H9 (cell line): ENCODE data around the gene GALNT9. TPM values are rescaled to one million over a fixed set of nuclear protein-coding genes. Genes with fewer than 3 reads are reported as not detected.

Experiments
- DNase-seq: peaks from one replicate; pipeline ENCODE4 v3.0.0-alpha.2; 2017
- H2AFZ ChIP-seq: one replicate; pipeline ENCODE4 v1.6.1; 2013; ENCODE audit warnings: mild to moderate bottlenecking, low read length, control low read depth, moderate library complexity
- H2AK5ac ChIP-seq: 2 replicates; pipeline ENCODE4 v1.6.1; 2013; ENCODE audit warnings: low read length, control low read depth, mixed read lengths; ENCODE audit not compliant: insufficient read length
- H2BK120ac ChIP-seq: one replicate; pipeline ENCODE4 v1.6.1; 2013; ENCODE audit warnings: low read depth, mild to moderate bottlenecking, low read length, control low read depth, inconsistent platforms; ENCODE audit not compliant: poor library complexity, severe bottlenecking
- H2BK12ac ChIP-seq: 2 replicates; pipeline ENCODE4 v1.6.1; 2013; ENCODE audit warnings: low read length, control low read depth, mixed read lengths, low read depth; ENCODE audit not compliant: insufficient read length
- H2BK15ac ChIP-seq: 2 replicates; pipeline ENCODE4 v1.6.1; 2013; ENCODE audit warnings: low read depth, low read length, control low read depth
- H2BK20ac ChIP-seq: one replicate; pipeline ENCODE4 v1.6.1; 2013; ENCODE audit warnings: low read depth, mild to moderate bottlenecking, low read length, control low read depth, inconsistent platforms; ENCODE audit not compliant: poor library complexity, severe bottlenecking
- H2BK5ac ChIP-seq: 2 replicates; pipeline ENCODE4 v1.6.1; 2013; ENCODE audit warnings: low read length, control low read depth, mixed read lengths; ENCODE audit not compliant: insufficient read length
- H3K14ac ChIP-seq: 2 replicates; pipeline ENCODE4 v1.6.1; 2013; ENCODE audit warnings: low read length, control low read depth; ENCODE audit not compliant: insufficient read depth
- H3K18ac ChIP-seq: 2 replicates; pipeline ENCODE4 v1.6.1; 2013; ENCODE audit warnings: low read depth, mild to moderate bottlenecking, mixed read lengths, low read length, control low read depth; ENCODE audit not compliant: insufficient read length
- H3K23ac ChIP-seq: 2 replicates; pipeline ENCODE4 v1.6.1; 2013; ENCODE audit warnings: low read length, control low read depth, mixed read lengths, low read depth; ENCODE audit not compliant: insufficient read length
- H3K23me2 ChIP-seq: 2 replicates; pipeline ENCODE4 v1.6.1; 2013; ENCODE audit warnings: low read depth, mild to moderate bottlenecking, mixed read lengths, low read length, control low read depth; ENCODE audit not compliant: insufficient read length, poor library complexity, severe bottlenecking
- H3K27ac ChIP-seq: 2 replicates; pipeline ENCODE4 v1.5.1; 2013; ENCODE audit warnings: low read length, control low read depth, mixed read lengths, low read depth; ENCODE audit not compliant: insufficient read length
- H3K27me3 ChIP-seq: 2 replicates; pipeline ENCODE4 v1.6.1; 2013; ENCODE audit warnings: low read length, control low read depth, inconsistent platforms; ENCODE audit not compliant: insufficient read depth
- H3K4ac ChIP-seq: 2 replicates; pipeline ENCODE4 v1.6.1; 2013; ENCODE audit warnings: low read depth, mild to moderate bottlenecking, control low read depth, inconsistent platforms, low read length, moderate library complexity
- H3K4me1 ChIP-seq: 2 replicates; pipeline ENCODE4 v1.6.1; 2013; ENCODE audit warnings: low read length, control low read depth, inconsistent platforms; ENCODE audit not compliant: insufficient read depth
- H3K4me2 ChIP-seq: 2 replicates; pipeline ENCODE4 v1.6.1; 2013; ENCODE audit warnings: low read length, control low read depth, mixed read lengths; ENCODE audit not compliant: insufficient read length, insufficient read depth
- H3K56ac ChIP-seq: 2 replicates; pipeline ENCODE4 v1.6.1; 2013; ENCODE audit warnings: low read depth, mild to moderate bottlenecking, mixed read lengths, low read length, control low read depth; ENCODE audit not compliant: insufficient read length
- H3K79me1 ChIP-seq: 2 replicates; pipeline ENCODE4 v1.6.1; 2013; ENCODE audit warnings: low read depth, mild to moderate bottlenecking, moderate library complexity, low read length, control low read depth, inconsistent platforms; ENCODE audit not compliant: insufficient read depth, poor library complexity, severe bottlenecking
- H3K79me2 ChIP-seq: 2 replicates; pipeline ENCODE4 v1.6.1; 2013; ENCODE audit warnings: low read length, control low read depth, inconsistent platforms; ENCODE audit not compliant: insufficient read depth
- H3K9ac ChIP-seq: 2 replicates; pipeline ENCODE4 v1.6.1; 2013; ENCODE audit warnings: low read length, control low read depth, mixed read lengths; ENCODE audit not compliant: insufficient read length; ENCODE audit errors: extremely low read depth
- H3K9me3 ChIP-seq: one replicate; pipeline ENCODE4 v1.6.1; 2013; ENCODE audit warnings: low read depth, low read length, inconsistent platforms; ENCODE audit not compliant: control insufficient read depth
- H3T11ph ChIP-seq: one replicate; pipeline ENCODE4 v1.6.1; 2013; ENCODE audit warnings: mild to moderate bottlenecking, low read length, control low read depth, inconsistent platforms
- H4K20me1 ChIP-seq: one replicate; pipeline ENCODE4 v1.6.1; 2013; ENCODE audit not compliant: control insufficient read depth, insufficient read length, insufficient read depth
- H4K5ac ChIP-seq: 2 replicates; pipeline ENCODE4 v1.6.1; 2013; ENCODE audit warnings: low read depth, mild to moderate bottlenecking, mixed read lengths, low read length, control low read depth; ENCODE audit not compliant: insufficient read length
- H4K8ac ChIP-seq: replicated peaks from 2 replicates; pipeline ENCODE4 v1.6.1; 2013; ENCODE audit warnings: low read length, control low read depth, mixed read lengths, low read depth; ENCODE audit not compliant: insufficient read length
- H4K91ac ChIP-seq: 2 replicates; pipeline ENCODE4 v1.6.1; 2013; ENCODE audit warnings: low read depth, mild to moderate bottlenecking, moderate library complexity, mixed read lengths, low read length, control low read depth; ENCODE audit not compliant: insufficient read length
- H3K27ac Mint-ChIP-seq, 3 experiments: 2 replicates in 2 of 3; 3 replicates in 1 of 3; pipeline ENCODE4 v1.8.0; 2020 to 2021; ENCODE audit warnings: mixed read lengths in 3 of 3, mild to moderate bottlenecking in 1 of 3, moderate library complexity in 1 of 3
- H3K27me3 Mint-ChIP-seq: 2 replicates; pipeline ENCODE4 v1.8.0; 2021; ENCODE audit warnings: low read depth, mild to moderate bottlenecking, moderate library complexity, mixed read lengths
- H3K36me3 Mint-ChIP-seq, 3 experiments: 2 replicates in 2 of 3; 3 replicates in 1 of 3; pipeline ENCODE4 v1.8.0; 2020 to 2021; ENCODE audit warnings: low read depth in 3 of 3, mixed read lengths in 3 of 3; ENCODE audit not compliant: insufficient read depth in 1 of 3
- H3K4me1 Mint-ChIP-seq, 2 experiments: 2 replicates each; pipeline ENCODE4 v1.8.0; 2020; ENCODE audit warnings: mixed read lengths in 2 of 2
- H3K4me3 Mint-ChIP-seq, 2 experiments: 2 replicates in 1 of 2; 3 replicates in 1 of 2; pipeline ENCODE4 v1.8.0; 2020 to 2021; ENCODE audit warnings: mild to moderate bottlenecking in 2 of 2, mixed read lengths in 2 of 2, moderate library complexity in 1 of 2
- H3K9me3 Mint-ChIP-seq, 2 experiments: 2 replicates in 1 of 2; 3 replicates in 1 of 2; pipeline ENCODE4 v1.8.0; 2020; ENCODE audit warnings: mild to moderate bottlenecking in 2 of 2, mixed read lengths in 2 of 2, moderate library complexity in 1 of 2
- CTCF ChIP-seq: fragments of 200-600 bp; sonication (generic); conservative IDR thresholded peaks from 3 replicates; pipeline ENCODE4 v1.8.0; 2021; ENCODE audit warnings: antibody characterized with exemption, mild to moderate bottlenecking
- WGBS: extraction: QIAGEN DNeasy Blood & Tissue Kit; methylation state at CpG from one replicate; pipeline ENCODE4 v1.1.7; 2013; ENCODE audit warnings: missing lambda C conversion rate, low lambda C conversion rate, mixed read lengths; ENCODE audit not compliant: insufficient read length; ENCODE audit errors: extremely low coverage; 5-methylcytosine and 5-hydroxymethylcytosine counted together
- total RNA-seq: library from RNA; stranded (reverse); gene quantifications from 2 replicates; pipeline ENCODE4 v1.2.1, GENCODE V29; 2021

The GALNT9 gene
- total RNA-seq, 1 experiment from 2014 or later, result 0.35 TPM

GRCh38 chr12:132359971-132360370 is 30.6 kb upstream of the GALNT9 start:
- Histone ChIP-seq H3K23ac (no peak overlapping the region), H2BK12ac (no peak overlapping the region), H3K18ac (no peak overlapping the region), H2BK20ac (no peak overlapping the region), H3K4me2 (no peak overlapping the region), H3K23me2 (no peaks in the 10 kb centered on the region), H3K9ac (no peak overlapping the region), H2AK5ac (no peak overlapping the region), H2AFZ (no peak overlapping the region), H3K27me3 (no peaks in the 10 kb centered on the region), H3K9me3 (no peaks in the 10 kb centered on the region), H2BK15ac (no peak overlapping the region), H2BK120ac (no peak overlapping the region), H3K79me1 (no peaks in the 10 kb centered on the region), H3K4me1 (no peaks in the 10 kb centered on the region; the same call in 1 of the 2 replicates), H3K56ac (no peak overlapping the region), H3K14ac (no peak overlapping the region), H3K79me2 (no peaks in the 10 kb centered on the region), H2BK5ac (no peak overlapping the region), H4K8ac (no peak overlapping the region), H4K20me1 (no peaks in the 10 kb centered on the region), H3K4ac (no peak overlapping the region), H4K5ac (no peak overlapping the region), H4K91ac (no peak overlapping the region), H3K27ac (no peak overlapping the region), H3T11ph (no peak overlapping the region)
- Mint-ChIP-seq H3K27me3 (peaks cover 75% of the 10 kb centered on the region), H3K9me3 (peaks cover 6 to 12% of the 10 kb centered on the region in 2 experiments), H3K36me3 (peaks cover 3 to 5% (median 4%) of the 10 kb centered on the region in 3 experiments; a peak in 6 of 7 replicates), H3K4me1 (peaks cover 8 to 17% of the 10 kb centered on the region in 2 experiments), H3K4me3 (no peak overlapping the region), H3K27ac (no peak overlapping the region; a peak in 1 of 7 replicates)
- no peak for DNase-seq
- no CpG with 5 or more reads among the region's 16 CpGs for WGBS
- TF ChIP-seq CTCF, result no peak
